GM12891 (cell line): Measurements from ENCODE around the gene RNF6.

Experiments used
- POLR2A ChIP-seq: IDR thresholded peaks from 2 replicates; pipeline ENCODE4 v1.6.1; 2011; ENCODE audit warnings: low read depth, low read length, control low read depth
- POLR2AphosphoS5 ChIP-seq: IDR thresholded peaks from 2 replicates; pipeline ENCODE4 v1.6.1; 2011; ENCODE audit warnings: low read depth, low read length, control low read depth
- POU2F2 ChIP-seq: IDR thresholded peaks from 2 replicates; pipeline ENCODE4 v1.6.1; 2011; ENCODE audit warnings: low read depth, mild to moderate bottlenecking, control low read depth, low read length, moderate library complexity
- TAF1 ChIP-seq: IDR thresholded peaks from 2 replicates; pipeline ENCODE4 v1.6.1; 2011; ENCODE audit warnings: low read depth, low read length, control low read depth

- TF ChIP-seq POLR2A, result no peak
- no peak for TF ChIP-seq POLR2AphosphoS5
- no peak for TF ChIP-seq POU2F2
- TF ChIP-seq TAF1, result no peak
These were observed 53.3 kb downstream of the RNF6 start for GRCh38 chr13:26168835-26169234.
